PFSK-1 (cell line): ENCODE data around the gene PDZD8.

ENCODE experiments used
- FOXP2 ChIP-seq: optimal IDR thresholded peaks from 2 replicates; pipeline ENCODE3; 2011; ENCODE audit warnings: borderline replicate concordance, control low read depth, inconsistent platforms; ENCODE audit not compliant: insufficient read depth; ENCODE audit errors: extremely low read length, extremely low read depth
- POLR2AphosphoS5 ChIP-seq: IDR thresholded peaks from 2 replicates; pipeline ENCODE4 v1.6.1; 2012; ENCODE audit warnings: low read depth, mild to moderate bottlenecking, control low read depth, low read length, moderate library complexity
- SIN3A ChIP-seq: IDR thresholded peaks from 2 replicates; pipeline ENCODE4 v1.6.1; 2012; ENCODE audit warnings: mild to moderate bottlenecking, low read length, moderate library complexity, borderline replicate concordance; ENCODE audit not compliant: insufficient read depth
- TAF1 ChIP-seq: IDR thresholded peaks from 2 replicates; pipeline ENCODE4 v1.6.1; 2012; ENCODE audit warnings: low read length, control low read depth, borderline replicate concordance; ENCODE audit not compliant: insufficient read depth
- TF ChIP-seq, protein P1 (sequence below), 2 experiments: IDR thresholded peaks; 2 replicates each; pipeline versions ENCODE4 v1.6.1 to v1.8.0; 2011 to 2012; ENCODE audit warnings: low read depth in 2 of 2, low read length in 2 of 2, control low read depth in 1 of 2, inconsistent platforms in 1 of 2, mild to moderate bottlenecking in 1 of 2, moderate library complexity in 1 of 2; ENCODE audit not compliant: insufficient read depth in 1 of 2

PDZD8 gene

DNA sequence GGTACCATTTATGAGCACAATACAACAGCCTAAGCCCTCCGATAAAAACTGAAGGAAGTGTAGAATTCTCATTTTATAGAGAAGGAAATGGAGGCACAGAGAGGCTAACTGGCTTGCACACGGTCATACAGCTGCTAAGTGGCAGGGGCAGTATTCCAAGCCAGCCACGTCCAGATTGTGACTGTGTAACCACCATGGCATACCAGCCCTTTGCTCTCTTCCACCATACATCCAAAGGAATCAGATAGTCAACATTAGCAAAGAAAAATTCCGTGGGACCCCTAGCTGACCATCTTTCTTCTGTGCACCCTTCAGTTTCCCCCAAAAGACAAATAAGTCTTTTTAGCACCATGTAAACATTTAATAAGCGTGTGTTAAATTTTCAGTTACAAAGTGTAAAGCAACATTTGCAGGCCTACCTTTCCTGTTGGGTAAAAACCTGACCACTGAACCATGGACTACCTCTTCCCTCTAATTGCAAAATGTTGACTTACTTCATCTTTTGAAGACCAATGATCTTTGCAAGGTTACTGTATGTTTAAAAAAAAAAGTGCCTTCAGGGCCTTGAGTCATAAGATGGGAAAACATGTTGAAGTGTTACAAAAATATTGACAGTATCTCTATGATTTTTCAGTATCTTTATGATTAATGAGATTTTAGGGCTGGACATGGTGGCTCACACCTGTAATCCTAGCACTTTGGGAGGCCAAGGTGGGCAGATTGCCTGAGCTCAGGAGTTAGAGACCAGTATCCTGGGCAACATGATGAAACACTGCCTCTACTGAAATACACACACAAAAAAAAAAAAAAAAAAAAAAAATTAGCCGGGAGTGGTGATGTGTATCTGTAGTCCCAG lies 24.3 kb upstream of the PDZD8 start:
- TF ChIP-seq SIN3A, result no peak

DNA sequence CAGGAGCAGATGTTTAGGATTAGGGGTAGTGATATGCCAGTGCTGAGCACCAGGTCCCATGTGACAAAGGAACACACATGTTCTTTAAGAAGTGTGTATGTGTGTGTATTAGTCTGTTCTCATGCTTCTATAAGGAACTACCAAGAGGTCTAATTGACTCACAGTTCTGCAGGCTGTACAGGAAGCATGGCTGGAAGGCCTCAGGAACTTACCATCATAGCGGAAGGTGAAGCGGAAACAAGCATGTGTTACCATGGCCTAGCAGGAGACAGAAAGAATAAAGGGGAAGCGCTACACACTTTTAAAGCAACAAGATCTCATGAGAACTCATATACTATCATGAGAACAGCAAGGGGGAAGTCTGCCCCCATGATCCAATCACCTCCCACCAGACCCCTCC lies 22.8 kb upstream of the PDZD8 start:
- TF ChIP-seq, protein P1, sequence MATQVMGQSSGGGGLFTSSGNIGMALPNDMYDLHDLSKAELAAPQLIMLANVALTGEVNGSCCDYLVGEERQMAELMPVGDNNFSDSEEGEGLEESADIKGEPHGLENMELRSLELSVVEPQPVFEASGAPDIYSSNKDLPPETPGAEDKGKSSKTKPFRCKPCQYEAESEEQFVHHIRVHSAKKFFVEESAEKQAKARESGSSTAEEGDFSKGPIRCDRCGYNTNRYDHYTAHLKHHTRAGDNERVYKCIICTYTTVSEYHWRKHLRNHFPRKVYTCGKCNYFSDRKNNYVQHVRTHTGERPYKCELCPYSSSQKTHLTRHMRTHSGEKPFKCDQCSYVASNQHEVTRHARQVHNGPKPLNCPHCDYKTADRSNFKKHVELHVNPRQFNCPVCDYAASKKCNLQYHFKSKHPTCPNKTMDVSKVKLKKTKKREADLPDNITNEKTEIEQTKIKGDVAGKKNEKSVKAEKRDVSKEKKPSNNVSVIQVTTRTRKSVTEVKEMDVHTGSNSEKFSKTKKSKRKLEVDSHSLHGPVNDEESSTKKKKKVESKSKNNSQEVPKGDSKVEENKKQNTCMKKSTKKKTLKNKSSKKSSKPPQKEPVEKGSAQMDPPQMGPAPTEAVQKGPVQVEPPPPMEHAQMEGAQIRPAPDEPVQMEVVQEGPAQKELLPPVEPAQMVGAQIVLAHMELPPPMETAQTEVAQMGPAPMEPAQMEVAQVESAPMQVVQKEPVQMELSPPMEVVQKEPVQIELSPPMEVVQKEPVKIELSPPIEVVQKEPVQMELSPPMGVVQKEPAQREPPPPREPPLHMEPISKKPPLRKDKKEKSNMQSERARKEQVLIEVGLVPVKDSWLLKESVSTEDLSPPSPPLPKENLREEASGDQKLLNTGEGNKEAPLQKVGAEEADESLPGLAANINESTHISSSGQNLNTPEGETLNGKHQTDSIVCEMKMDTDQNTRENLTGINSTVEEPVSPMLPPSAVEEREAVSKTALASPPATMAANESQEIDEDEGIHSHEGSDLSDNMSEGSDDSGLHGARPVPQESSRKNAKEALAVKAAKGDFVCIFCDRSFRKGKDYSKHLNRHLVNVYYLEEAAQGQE (IDR thresholded peaks at IDR 0.05; ENCODE audit: insufficient read depth in 1 of 2, low read depth in 2 of 2, low read length in 2 of 2), result no peak
- TF ChIP-seq POLR2AphosphoS5 (no peak), SIN3A (no peak), FOXP2 (no peak), TAF1 (no peak)

DNA sequence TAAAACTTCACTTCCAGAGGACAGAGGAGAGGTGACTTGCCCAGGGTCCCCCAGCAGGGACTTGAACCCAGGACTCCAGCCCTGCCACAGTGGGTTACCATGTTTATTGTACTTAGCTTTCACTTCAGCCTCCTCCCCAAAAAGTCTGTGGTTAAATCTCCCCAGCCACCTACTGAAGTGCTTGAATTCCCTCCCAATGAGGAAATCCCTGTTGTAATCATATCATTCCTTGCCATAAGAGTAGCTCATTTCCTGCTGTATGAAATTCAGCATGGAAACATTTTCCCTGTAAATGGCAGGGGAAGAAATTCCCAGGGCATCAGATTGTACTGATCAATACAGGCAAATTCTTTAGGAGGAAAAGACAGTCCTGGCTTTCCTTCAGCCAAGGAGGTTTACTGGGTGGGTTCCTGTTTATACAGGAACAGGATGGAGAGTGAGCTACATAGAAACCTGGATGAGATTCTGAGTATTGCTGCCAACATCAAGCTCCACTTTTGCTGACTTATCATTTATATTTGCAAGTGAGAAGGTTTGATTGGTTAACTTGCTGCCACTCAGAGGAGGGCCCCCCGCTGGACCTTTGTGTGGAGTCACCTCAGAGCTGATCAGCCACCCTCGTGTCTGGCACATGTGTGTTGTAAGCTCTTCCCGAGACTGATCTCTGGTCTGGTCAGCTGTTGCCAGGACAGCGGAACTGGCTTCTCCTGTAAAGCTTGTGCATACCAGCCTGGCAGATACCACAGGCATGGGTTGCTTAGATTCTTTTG lies 16.4 kb upstream of the PDZD8 start:
- TF ChIP-seq, protein P1 (IDR thresholded peaks at IDR 0.05; ENCODE audit: insufficient read depth in 1 of 2, low read depth in 2 of 2, low read length in 2 of 2), result no peak
- no peak for TF ChIP-seq SIN3A
- TF ChIP-seq POLR2AphosphoS5, result no peak
- no peak for TF ChIP-seq FOXP2
- TF ChIP-seq TAF1, result no peak

DNA sequence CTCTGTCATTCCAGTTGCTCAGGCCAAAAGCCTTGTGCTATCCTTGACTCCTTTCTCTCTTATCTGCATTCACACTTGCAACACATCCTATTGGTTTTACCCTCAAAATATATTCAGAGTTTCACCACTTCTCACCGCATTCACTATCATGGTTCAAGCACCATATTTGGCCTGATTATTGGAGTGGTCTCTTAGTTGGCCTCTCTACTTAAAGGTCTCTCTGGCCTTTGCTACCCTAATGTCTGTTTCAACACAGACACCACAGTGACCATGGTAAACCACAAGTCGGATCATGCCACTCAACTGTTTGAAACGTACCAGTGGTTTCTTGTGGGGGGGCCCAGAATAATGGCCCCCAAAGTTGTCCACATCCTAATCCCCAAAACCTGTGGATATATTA lies 15.2 kb upstream of the PDZD8 start:
- TF ChIP-seq POLR2AphosphoS5 (no peak), FOXP2 (no peak), SIN3A (no peak), TAF1 (no peak)
- TF ChIP-seq, protein P1 (IDR thresholded peaks at IDR 0.05; ENCODE audit: insufficient read depth in 1 of 2, low read depth in 2 of 2, low read length in 2 of 2), result no peak

DNA sequence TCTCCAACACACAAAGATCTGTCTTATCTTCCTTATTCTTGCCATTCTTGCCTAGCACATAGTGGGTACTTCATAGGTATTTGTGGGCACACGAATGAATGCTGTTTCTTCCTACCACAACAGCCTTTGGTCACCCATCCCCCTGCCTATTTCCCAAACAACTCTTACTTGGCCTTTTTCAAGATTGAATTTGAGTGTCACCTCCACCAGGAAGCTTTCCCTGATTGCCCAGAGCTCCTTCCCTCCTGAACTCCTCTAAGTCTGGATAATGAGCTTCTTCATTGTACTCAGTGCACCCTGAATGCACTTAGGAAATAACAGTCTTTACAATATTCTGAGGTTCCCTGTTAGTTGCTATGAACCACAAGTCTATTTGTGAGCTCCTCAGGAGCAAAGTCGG lies 11.6 kb upstream of the PDZD8 start:
- TF ChIP-seq POLR2AphosphoS5, result no peak
- no peak for TF ChIP-seq FOXP2
- no peak for TF ChIP-seq TAF1
- TF ChIP-seq, protein P1 (IDR thresholded peaks at IDR 0.05; ENCODE audit: insufficient read depth in 1 of 2, low read depth in 2 of 2, low read length in 2 of 2), result no peak
- TF ChIP-seq SIN3A, result no peak
